ENCODE measurements around the gene COL9A3.

COL9A3 gene

DNA sequence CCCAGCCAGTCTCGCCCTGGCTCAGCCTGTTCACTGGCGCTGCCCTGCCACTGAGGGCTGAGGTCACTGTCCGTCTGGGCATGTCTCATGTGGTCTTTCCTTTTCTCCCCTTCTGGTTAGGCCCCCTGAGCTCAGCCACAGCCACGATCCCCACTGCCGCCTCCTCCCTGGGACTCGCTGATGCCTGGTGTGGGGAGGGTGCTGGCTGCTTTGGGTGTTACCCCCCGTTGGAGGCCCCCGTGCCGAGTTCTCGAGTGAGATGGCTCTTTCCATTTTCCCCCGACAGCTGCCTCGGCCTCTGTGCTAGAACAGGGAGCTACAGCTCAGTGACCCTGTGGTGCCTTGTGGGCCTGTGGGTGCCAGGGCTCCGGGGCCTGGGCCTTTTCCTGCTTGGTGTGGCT is 59.7 kb downstream of the COL9A3 start:
- Histone ChIP-seq H3K9me2 (replicated peaks; ENCODE audit: insufficient read depth, low read length) (no peaks in the 10 kb centered on the region), H3K27me3 (ENCODE audit: low read length) (no peaks in the 10 kb centered on the region), H3K9ac (ENCODE audit: low read length) (no peak overlapping the region), H3K27ac (ENCODE audit: low read depth, low read length) (no peak overlapping the region), H3K9me3 (ENCODE audit: insufficient read depth, low read length) (no peaks in the 10 kb centered on the region), H3K36me3 (ENCODE audit: low read length) (no peaks in the 10 kb centered on the region), H4K20me1 (ENCODE audit: low read depth, low read length) (no peaks in the 10 kb centered on the region), H3K4me3 (ENCODE audit: insufficient read depth, low read length, poor library complexity, severe bottlenecking) (no peak overlapping the region), H3K79me2 (ENCODE audit: insufficient read depth, low read length) (no peaks in the 10 kb centered on the region), H3F3A (ENCODE audit: insufficient read depth) (peaks cover 14% of the 10 kb centered on the region), H3K4me2 (ENCODE audit: low read depth, low read length, poor library complexity, severe bottlenecking) (no peak overlapping the region), H2AFZ (ENCODE audit: low read depth, low read length, severe bottlenecking) (no peak overlapping the region)
- TF ChIP-seq, protein P1, sequence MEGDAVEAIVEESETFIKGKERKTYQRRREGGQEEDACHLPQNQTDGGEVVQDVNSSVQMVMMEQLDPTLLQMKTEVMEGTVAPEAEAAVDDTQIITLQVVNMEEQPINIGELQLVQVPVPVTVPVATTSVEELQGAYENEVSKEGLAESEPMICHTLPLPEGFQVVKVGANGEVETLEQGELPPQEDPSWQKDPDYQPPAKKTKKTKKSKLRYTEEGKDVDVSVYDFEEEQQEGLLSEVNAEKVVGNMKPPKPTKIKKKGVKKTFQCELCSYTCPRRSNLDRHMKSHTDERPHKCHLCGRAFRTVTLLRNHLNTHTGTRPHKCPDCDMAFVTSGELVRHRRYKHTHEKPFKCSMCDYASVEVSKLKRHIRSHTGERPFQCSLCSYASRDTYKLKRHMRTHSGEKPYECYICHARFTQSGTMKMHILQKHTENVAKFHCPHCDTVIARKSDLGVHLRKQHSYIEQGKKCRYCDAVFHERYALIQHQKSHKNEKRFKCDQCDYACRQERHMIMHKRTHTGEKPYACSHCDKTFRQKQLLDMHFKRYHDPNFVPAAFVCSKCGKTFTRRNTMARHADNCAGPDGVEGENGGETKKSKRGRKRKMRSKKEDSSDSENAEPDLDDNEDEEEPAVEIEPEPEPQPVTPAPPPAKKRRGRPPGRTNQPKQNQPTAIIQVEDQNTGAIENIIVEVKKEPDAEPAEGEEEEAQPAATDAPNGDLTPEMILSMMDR (IDR thresholded peaks at IDR 0.05; ENCODE audit: insufficient read depth, low read length, poor library complexity, severe bottlenecking): no peak
- TF ChIP-seq EZH2phosphoT487 (conservative IDR thresholded peaks at IDR 0.05; ENCODE audit: low read length): no peak

DNA sequence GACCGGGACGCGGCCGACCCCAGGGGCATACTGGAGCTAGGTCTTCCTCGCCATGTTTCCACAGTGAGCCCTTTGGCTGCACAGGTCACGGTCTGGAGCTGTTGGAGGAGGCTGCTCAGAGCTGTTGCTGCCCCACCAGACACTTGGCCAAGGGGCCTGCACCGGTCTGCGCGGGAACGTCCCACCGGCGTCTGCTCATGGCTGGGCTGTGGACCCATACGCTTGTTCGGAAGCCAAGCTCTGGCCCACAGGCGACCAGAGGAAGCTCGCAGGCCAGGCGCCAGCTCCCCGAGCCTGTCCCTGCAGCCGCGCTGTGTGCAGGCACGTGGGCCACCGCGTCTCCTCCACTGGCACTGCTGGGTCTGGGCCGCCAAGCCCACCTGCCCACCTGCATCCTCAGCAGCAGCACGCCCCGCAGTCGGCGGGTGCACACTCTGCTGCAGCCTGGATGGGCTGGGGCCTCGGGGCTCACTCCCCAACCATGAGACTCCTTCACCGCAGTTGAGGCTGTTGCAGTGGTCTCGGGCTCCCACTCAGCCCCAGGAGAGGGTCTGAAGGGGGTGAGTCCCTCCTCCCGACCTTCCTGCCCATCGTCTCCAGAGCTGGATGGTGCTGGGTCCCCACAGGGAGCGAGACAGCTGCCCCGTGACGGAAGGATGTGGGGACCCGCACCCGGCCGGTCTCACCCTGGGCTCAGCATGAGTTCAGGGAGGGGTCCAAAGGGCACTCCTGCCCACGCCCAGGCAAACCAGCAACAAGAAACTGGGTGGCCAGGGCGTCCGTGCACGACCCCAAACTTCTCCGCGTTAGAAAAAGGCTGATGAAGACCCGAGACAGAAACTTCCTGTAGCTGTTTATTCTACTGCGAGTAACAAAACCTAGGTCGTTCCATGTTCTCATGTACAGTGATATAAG is 60.3 kb downstream of the COL9A3 start:
- TF ChIP-seq, protein P1 (IDR thresholded peaks at IDR 0.05; ENCODE audit: insufficient read depth, low read length, poor library complexity, severe bottlenecking): no peak
- no peak for TF ChIP-seq EZH2phosphoT487 (conservative IDR thresholded peaks at IDR 0.05; ENCODE audit: low read length)
- Histone ChIP-seq H3K27ac (ENCODE audit: low read depth, low read length) (no peak overlapping the region), H3K4me2 (ENCODE audit: low read depth, low read length, poor library complexity, severe bottlenecking) (no peak overlapping the region)

GRCh38 chr20:62878244-62879038 is 61.6 kb downstream of the COL9A3 start:
- Histone ChIP-seq H3K4me2 (ENCODE audit: low read depth, low read length, poor library complexity, severe bottlenecking) (no peak overlapping the region), H3K27ac (ENCODE audit: low read depth, low read length) (no peak overlapping the region), H3K27me3 (ENCODE audit: low read length) (no peaks in the 10 kb centered on the region), H2AFZ (ENCODE audit: low read depth, low read length, severe bottlenecking) (no peak overlapping the region), H4K20me1 (ENCODE audit: low read depth, low read length) (no peaks in the 10 kb centered on the region), H3K9me2 (replicated peaks; ENCODE audit: insufficient read depth, low read length) (no peaks in the 10 kb centered on the region), H3K36me3 (ENCODE audit: low read length) (no peaks in the 10 kb centered on the region), H3K9ac (ENCODE audit: low read length) (no peak overlapping the region), H3F3A (ENCODE audit: insufficient read depth) (peaks cover 14% of the 10 kb centered on the region), H3K79me2 (ENCODE audit: insufficient read depth, low read length) (no peaks in the 10 kb centered on the region), H3K9me3 (ENCODE audit: insufficient read depth, low read length) (no peaks in the 10 kb centered on the region), H3K4me3 (ENCODE audit: insufficient read depth, low read length, poor library complexity, severe bottlenecking) (no peak overlapping the region)
- TF ChIP-seq, protein P1 (IDR thresholded peaks at IDR 0.05; ENCODE audit: insufficient read depth, low read length, poor library complexity, severe bottlenecking): no peak
- TF ChIP-seq EZH2phosphoT487 (conservative IDR thresholded peaks at IDR 0.05; ENCODE audit: low read length): no peak

More for the DNA sequence above, 60.3 kb downstream of the COL9A3 start:
- Histone ChIP-seq H3K9me2 (replicated peaks; ENCODE audit: insufficient read depth, low read length) (no peaks in the 10 kb centered on the region), H3F3A (ENCODE audit: insufficient read depth) (peaks cover 14% of the 10 kb centered on the region), H3K9ac (ENCODE audit: low read length) (no peak overlapping the region), H4K20me1 (ENCODE audit: low read depth, low read length) (no peaks in the 10 kb centered on the region), H3K36me3 (ENCODE audit: low read length) (no peaks in the 10 kb centered on the region), H3K4me3 (ENCODE audit: insufficient read depth, low read length, poor library complexity, severe bottlenecking) (no peak overlapping the region), H3K79me2 (ENCODE audit: insufficient read depth, low read length) (no peaks in the 10 kb centered on the region), H3K27me3 (ENCODE audit: low read length) (no peaks in the 10 kb centered on the region), H3K9me3 (ENCODE audit: insufficient read depth, low read length) (no peaks in the 10 kb centered on the region), H2AFZ (ENCODE audit: low read depth, low read length, severe bottlenecking) (no peak overlapping the region)

Data from SU-DHL-6 (cell line).